ENCODE data around the gene HS6ST2.

- TF ChIP-seq CTCF (IDR thresholded peaks at IDR 0.05) (no peak), USF2 (IDR thresholded peaks at IDR 0.05; ENCODE audit: borderline replicate concordance, low read depth, low read length) (no peak), RAD21 (IDR thresholded peaks at IDR 0.05; ENCODE audit: low read length) (no peak), RXRA (IDR thresholded peaks at IDR 0.05; ENCODE audit: borderline replicate concordance, low read depth) (no peak), SIN3A (IDR thresholded peaks at IDR 0.05; ENCODE audit: borderline replicate concordance, low read depth, low read length) (no peak), USF1 (IDR thresholded peaks at IDR 0.05; ENCODE audit: borderline replicate concordance, low read depth) (no peak), MEF2A (IDR thresholded peaks at IDR 0.05; ENCODE audit: borderline replicate concordance, low read depth) (no peak), EP300 (IDR thresholded peaks at IDR 0.05; ENCODE audit: borderline replicate concordance in 1 of 2, low read depth in 1 of 2, low read length in 1 of 2) (no peak)
Measured at GRCh38 chrX:132916349-132916748, 42.1 kb downstream of the HS6ST2 start.

All from SK-N-SH (cell line).